Esophagus squamous epithelium (tissue), 4 donors: ENCODE results near the gene SRRM2.

Experiments used
- CTCF ChIP-seq, 6 experiments: fragments of 450-650 bp in 4 of 6; fragments of 200-600 bp in 2 of 6; sonication (generic) in 2 of 6; IDR thresholded peaks; one replicate each; pipeline ENCODE4 v1.5.1; 2016 to 2019; ENCODE audit warnings: antibody characterized with exemption in 6 of 6, mild to moderate bottlenecking in 4 of 6, moderate library complexity in 4 of 6
- POLR2A ChIP-seq, 4 donors: fragments of 450-650 bp; IDR thresholded peaks; one replicate each; pipeline ENCODE4 v1.6.1; 2017; ENCODE audit warnings: antibody characterized with exemption in 4 of 4, mild to moderate bottlenecking in 4 of 4, moderate library complexity in 3 of 4

DNA sequence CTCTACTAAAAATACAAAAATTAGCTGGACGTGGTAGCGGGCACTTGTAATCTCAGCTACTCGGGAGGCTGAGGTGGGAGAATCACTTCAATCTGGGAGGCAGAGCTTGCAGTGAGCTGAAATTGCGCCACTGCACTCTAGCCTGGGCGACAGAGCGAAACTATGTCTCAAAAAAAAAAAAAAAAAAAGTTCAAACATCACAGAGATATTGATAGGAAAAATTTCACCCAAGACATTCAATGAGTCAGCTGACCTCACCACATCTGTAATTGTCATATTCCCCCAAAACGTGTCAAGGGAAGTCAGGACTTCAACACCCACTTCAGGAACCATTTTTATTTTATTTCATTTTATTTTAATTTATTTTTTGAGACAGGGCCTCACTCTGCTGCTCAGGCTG lies 24.4 kb upstream of the SRRM2 start:
- TF ChIP-seq CTCF (IDR thresholded peaks at IDR 0.05), result no peak
- TF ChIP-seq POLR2A (IDR thresholded peaks at IDR 0.05), result no peak
